IMR-90 (cell line): ENCODE measurements around the gene PPFIA2.

Experiments used
- MAZ ChIP-seq: IDR thresholded peaks from 2 replicates; pipeline ENCODE4 v1.6.1; 2012; ENCODE audit warnings: low read depth, mild to moderate bottlenecking, low read length, improper control_type of control experiment, moderate library complexity, borderline replicate concordance
- POLR2A ChIP-seq: IDR thresholded peaks from 2 replicates; pipeline ENCODE4 v1.6.1; 2012; ENCODE audit warnings: mild to moderate bottlenecking, low read depth, low read length
- RFX5 ChIP-seq: IDR thresholded peaks from 2 replicates; pipeline ENCODE4 v1.8.0; 2012; ENCODE audit warnings: low read depth, mild to moderate bottlenecking, low read length, moderate library complexity
- SMC3 ChIP-seq: fragments of 150-350 bp; IDR thresholded peaks from 2 replicates; pipeline ENCODE4 v1.6.1; 2016; ENCODE audit warnings: low read depth, mild to moderate bottlenecking, antibody characterized with exemption, low read length, moderate library complexity
- TF ChIP-seq, protein P1 (sequence below): conservative IDR thresholded peaks from 2 replicates; pipeline ENCODE4 v1.5.1; 2012; ENCODE audit warnings: mild to moderate bottlenecking, low read depth, low read length, improper control_type of control experiment

DNA sequence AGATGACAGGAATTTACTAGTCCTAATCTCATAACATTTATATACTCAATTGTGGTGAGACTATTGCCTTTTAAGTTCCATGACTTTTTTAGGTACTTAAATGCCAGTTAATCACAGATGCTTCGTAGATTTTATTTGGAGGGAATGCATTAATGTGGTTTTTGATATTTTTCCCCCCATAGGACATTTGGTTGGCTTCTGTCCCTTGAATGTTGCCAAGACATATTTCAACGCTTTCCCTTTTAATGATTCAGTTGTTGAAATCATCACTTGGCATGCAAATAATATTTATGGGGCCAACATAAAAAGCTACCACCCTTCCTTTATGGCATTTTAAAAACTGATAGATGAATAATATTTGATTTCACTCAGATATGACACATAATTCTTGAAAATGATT is 509.2 kb downstream of the PPFIA2 start:
- TF ChIP-seq, protein P1, sequence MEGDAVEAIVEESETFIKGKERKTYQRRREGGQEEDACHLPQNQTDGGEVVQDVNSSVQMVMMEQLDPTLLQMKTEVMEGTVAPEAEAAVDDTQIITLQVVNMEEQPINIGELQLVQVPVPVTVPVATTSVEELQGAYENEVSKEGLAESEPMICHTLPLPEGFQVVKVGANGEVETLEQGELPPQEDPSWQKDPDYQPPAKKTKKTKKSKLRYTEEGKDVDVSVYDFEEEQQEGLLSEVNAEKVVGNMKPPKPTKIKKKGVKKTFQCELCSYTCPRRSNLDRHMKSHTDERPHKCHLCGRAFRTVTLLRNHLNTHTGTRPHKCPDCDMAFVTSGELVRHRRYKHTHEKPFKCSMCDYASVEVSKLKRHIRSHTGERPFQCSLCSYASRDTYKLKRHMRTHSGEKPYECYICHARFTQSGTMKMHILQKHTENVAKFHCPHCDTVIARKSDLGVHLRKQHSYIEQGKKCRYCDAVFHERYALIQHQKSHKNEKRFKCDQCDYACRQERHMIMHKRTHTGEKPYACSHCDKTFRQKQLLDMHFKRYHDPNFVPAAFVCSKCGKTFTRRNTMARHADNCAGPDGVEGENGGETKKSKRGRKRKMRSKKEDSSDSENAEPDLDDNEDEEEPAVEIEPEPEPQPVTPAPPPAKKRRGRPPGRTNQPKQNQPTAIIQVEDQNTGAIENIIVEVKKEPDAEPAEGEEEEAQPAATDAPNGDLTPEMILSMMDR: no peak
- TF ChIP-seq MAZ (no peak), POLR2A (no peak), RFX5 (no peak), SMC3 (no peak)
